SK-N-SH (cell line): Measurements from ENCODE around the gene SYT6.

ENCODE experiments used
- CHD2 ChIP-seq: fragments of 150-350 bp; IDR thresholded peaks from 2 replicates; pipeline ENCODE4 v1.6.1; 2018; ENCODE audit warnings: low read length; ENCODE audit not compliant: partially characterized antibody
- FOSL2 ChIP-seq: IDR thresholded peaks from 2 replicates; pipeline ENCODE4 v1.4.0; 2012; ENCODE audit warnings: low read depth, mild to moderate bottlenecking, moderate library complexity, borderline replicate concordance
- GATA2 ChIP-seq: sonication (generic); formaldehyde crosslinking; IDR thresholded peaks from 2 replicates; pipeline ENCODE4 v1.5.0; 2020; ENCODE audit warnings: mild to moderate bottlenecking, missing genetic modification reagents
- NRF1 ChIP-seq: IDR thresholded peaks from 2 replicates; pipeline ENCODE4 v1.6.1; 2012; ENCODE audit warnings: low read depth, mild to moderate bottlenecking, low read length
- REST ChIP-seq: IDR thresholded peaks from 2 replicates; pipeline ENCODE4 v1.6.1; 2012; ENCODE audit warnings: mild to moderate bottlenecking, low read depth, low read length, moderate library complexity
- TEAD4 ChIP-seq: IDR thresholded peaks from 2 replicates; pipeline ENCODE4 v1.4.0; 2012; ENCODE audit warnings: mild to moderate bottlenecking, borderline replicate concordance; ENCODE audit not compliant: insufficient read depth
- TF ChIP-seq, protein P1 (sequence below): fragments of 200-600 bp; sonication (generic); IDR thresholded peaks from 2 replicates; pipeline ENCODE4 v1.6.1; 2017; ENCODE audit warnings: antibody characterized with exemption, mild to moderate bottlenecking, moderate library complexity

DNA sequence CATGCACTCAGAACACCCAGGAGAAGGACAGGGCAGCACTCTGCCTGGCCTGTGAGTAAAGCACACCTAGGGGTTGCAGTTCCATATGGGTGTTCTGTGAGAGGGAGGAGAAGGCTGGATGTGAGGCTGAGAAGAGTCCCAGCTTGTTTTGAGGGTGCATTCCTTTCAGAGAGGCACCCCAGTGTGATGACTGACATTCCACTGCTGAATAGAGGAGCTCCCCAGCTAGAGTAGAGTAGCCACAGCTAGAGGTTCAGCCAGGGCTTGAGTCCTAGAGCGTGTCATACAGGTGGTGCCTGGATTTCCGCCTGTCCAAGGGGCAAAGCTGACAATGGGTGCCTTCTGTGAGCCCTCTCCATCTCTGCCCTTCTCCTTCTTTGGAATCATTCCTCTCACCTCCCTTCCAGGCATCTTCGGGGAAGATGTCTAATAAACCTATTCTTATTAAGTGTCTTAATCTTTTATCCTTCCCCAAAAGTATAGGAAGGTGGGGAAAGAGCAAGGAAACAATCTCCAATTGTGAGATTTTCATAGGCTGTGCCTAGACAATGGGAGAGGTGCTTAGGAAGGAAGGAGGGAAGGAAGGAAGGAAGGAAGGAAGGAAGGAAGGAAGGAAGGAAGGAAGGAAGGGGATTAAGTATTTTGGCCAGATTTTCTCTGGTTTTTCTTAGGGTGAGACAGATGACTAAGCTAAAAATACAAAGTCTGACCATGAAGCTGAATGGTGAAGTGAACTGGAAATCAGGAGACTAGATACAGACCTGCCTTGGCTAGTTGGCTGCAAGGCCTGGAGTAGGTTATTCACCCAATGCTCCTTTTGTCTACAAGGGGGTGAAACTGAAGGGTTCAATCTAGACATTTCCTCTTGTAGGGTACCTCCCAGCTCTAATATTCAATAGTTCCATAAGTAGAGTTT, 43.6 kb upstream of the SYT6 start:
- no peak for TF ChIP-seq TEAD4
- TF ChIP-seq, protein P1, sequence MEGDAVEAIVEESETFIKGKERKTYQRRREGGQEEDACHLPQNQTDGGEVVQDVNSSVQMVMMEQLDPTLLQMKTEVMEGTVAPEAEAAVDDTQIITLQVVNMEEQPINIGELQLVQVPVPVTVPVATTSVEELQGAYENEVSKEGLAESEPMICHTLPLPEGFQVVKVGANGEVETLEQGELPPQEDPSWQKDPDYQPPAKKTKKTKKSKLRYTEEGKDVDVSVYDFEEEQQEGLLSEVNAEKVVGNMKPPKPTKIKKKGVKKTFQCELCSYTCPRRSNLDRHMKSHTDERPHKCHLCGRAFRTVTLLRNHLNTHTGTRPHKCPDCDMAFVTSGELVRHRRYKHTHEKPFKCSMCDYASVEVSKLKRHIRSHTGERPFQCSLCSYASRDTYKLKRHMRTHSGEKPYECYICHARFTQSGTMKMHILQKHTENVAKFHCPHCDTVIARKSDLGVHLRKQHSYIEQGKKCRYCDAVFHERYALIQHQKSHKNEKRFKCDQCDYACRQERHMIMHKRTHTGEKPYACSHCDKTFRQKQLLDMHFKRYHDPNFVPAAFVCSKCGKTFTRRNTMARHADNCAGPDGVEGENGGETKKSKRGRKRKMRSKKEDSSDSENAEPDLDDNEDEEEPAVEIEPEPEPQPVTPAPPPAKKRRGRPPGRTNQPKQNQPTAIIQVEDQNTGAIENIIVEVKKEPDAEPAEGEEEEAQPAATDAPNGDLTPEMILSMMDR = no peak
- TF ChIP-seq FOSL2 = no peak
- TF ChIP-seq NRF1 = no peak
- TF ChIP-seq REST = no peak
- TF ChIP-seq CHD2 = no peak
- TF ChIP-seq GATA2 (CRISPR knock-in tag) = no peak
